ENCODE data around the gene C5.

GRCh38 chr9:120950421-120951388 lies 99.4 kb downstream of the C5 start:
- TF ChIP-seq CTCF (IDR thresholded peaks at IDR 0.05; ENCODE audit: low read length) (no peak), EZH2 (IDR thresholded peaks at IDR 0.05; ENCODE audit: borderline replicate concordance, low read length) (no peak)

Data from OCI-LY1 (cell line).